Fibroblast of villous mesenchyme (primary cell): ENCODE measurements around the gene MORN5. TPM values are rescaled to one million over a fixed set of nuclear protein-coding genes. Genes with fewer than 3 reads are reported as not detected.
A peak's percentile ranks its signal among the peaks of the same experiment; 100 is the strongest.

ENCODE experiments used
- DNase-seq: peaks from one replicate; pipeline ENCODE4 v3.0.0-alpha.2; 2010; ENCODE audit warnings: low read depth
- H3K4me3 ChIP-seq: 2 replicates; pipeline ENCODE4 v1.5.1; 2011; ENCODE audit warnings: low read depth, mild to moderate bottlenecking, low read length
- CTCF ChIP-seq: IDR thresholded peaks from 2 replicates; pipeline ENCODE4 v1.5.1; 2012; ENCODE audit warnings: low read depth, mild to moderate bottlenecking, low read length; ENCODE audit not compliant: insufficient read depth
- total RNA-seq: library from RNA; depleted of rRNA; stranded (reverse); fragments of >200 nt; gene quantifications from 2 replicates; pipeline ENCODE4 v1.2.3, GENCODE V29; 2012

Gene MORN5
- total RNA-seq, 1 donor = not detected

DNA sequence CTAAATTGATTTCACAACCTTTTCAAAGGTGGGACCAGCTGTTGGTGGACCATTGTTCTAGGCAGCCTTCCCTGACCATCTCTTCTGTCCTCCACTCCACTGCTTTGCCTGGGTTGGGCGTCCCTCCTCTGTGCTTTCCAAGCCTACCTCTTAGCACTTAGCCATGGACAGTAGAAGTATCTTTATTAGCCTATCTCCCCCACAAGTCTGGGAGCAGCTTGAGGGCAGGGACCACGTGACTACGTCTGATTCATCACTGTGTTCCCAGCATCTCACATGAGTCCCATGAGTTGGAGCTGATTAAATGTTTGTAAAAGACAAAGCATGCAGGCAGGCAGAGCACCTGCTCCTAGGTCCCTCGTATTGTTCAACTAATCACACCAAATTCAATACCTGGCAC is 20.9 kb downstream of the MORN5 start:
- DNase-seq = peak; percentile 81
- no peak for TF ChIP-seq CTCF
- no peak overlapping the region for H3K4me3 ChIP-seq

DNA sequence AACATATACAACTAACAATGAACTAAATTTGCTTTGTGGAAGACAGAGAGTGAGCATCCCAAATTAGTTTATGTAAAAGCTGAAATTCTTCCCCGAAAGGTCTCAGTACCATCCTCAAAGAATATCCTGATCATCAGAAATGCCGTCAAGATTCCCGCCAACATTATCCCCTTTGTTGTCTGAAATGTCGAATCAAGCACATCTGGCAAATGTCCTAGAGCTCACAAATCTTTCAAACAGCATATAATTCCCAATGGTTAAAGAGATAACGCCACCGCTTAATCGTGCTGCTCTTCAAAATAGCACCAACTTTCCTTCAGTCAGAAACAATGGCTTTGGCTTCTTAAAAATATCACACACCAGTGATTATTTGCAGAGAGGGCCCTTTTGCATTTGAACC is 23.8 kb downstream of the MORN5 start:
- DNase-seq = no peak
- H3K4me3 ChIP-seq = no peak overlapping the region
- TF ChIP-seq CTCF = no peak

GRCh38 chr9:122184551-122184950 is 24.8 kb downstream of the MORN5 start:
- DNase-seq = no peak
- no peak for TF ChIP-seq CTCF
- no peak overlapping the region for H3K4me3 ChIP-seq

DNA sequence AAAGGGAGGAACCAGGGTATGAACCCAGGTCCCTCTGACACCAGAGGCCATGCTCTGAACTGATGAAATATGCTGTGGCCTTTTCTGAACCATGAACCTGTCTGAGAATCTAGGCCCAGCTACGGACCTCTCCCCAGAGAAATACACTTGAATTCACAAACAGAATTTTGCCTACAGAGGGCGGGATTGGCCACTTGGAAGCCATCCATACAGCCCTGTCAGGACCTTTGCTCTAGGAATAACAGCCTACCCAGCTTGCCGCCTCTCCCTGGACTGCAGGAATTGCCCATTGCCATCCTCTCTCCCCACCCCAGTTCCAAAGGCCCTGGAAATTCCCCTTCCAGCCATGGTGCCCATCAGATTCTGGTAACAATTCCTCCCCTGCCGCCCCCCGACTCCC is 26.6 kb downstream of the MORN5 start:
- no peak for TF ChIP-seq CTCF
- H3K4me3 ChIP-seq = no peak overlapping the region
- DNase-seq = no peak

DNA sequence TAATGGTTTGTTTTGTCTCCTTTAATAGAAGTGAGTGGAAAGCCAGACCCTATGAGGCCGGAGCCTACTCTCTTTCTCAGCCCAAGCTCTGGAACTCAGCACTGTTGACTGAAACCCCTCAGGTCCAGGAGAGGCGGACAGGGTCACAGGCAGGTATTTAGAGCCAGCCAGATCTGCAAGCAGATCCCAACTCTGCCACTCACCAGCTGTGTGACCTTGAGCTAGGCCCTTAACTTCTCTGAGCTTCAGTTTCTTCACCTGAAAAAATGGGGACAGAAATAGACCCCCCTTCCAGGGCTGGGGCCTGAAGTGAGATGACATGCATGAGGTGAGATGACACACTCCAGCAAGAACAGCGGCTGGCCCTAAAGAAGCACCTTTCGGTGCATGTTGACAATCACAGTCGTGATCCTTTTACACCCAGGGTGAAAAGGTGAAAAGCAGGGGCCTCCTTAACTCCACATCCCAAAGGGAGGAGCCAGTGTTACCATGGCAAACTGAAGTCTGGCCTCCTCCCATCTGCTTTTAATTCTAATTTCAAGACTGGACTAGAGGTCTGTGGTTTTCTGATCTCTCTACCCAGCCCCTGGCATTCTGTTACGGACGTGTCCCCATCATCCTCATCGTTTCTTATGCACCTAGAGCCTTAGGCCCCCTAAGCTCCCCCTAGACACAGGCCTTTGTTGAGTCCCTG is 27.2 kb downstream of the MORN5 start:
- DNase-seq = no peak
- H3K4me3 ChIP-seq = no peak overlapping the region
- TF ChIP-seq CTCF = no peak

GRCh38 chr9:122188369-122188768 is 28.7 kb downstream of the MORN5 start:
- no peak overlapping the region for H3K4me3 ChIP-seq
- no peak for TF ChIP-seq CTCF
- no peak for DNase-seq

GRCh38 chr9:122190597-122191381 is 31.1 kb downstream of the MORN5 start:
- TF ChIP-seq CTCF = no peak
- no peak overlapping the region for H3K4me3 ChIP-seq
- DNase-seq = peak; percentile 14
